ENCODE results near the gene TKT.

The TKT gene

GRCh38 chr3:53224026-53224425 is 31.8 kb downstream of the TKT start:
- no peak for DNase-seq (ENCODE audit: low read depth)

- DNase-seq (ENCODE audit: low read depth), result no peak
Measured at GRCh38 chr3:53223541-53223966, 32.3 kb downstream of the TKT start.

GRCh38 chr3:53223025-53223424 is 32.8 kb downstream of the TKT start:
- no peak for DNase-seq (ENCODE audit: low read depth)

GRCh38 chr3:53222183-53222901 is 33.5 kb downstream of the TKT start:
- no peak for DNase-seq (ENCODE audit: low read depth)

- no peak for DNase-seq (ENCODE audit: low read depth)
Measured at GRCh38 chr3:53221827-53222182, 34.0 kb downstream of the TKT start.

GRCh38 chr3:53221345-53221744 is 34.5 kb downstream of the TKT start:
- DNase-seq (ENCODE audit: low read depth), result no peak

GRCh38 chr3:53219895-53220483 is 35.8 kb downstream of the TKT start:
- DNase-seq (ENCODE audit: low read depth), result peak; percentile 75

- DNase-seq (ENCODE audit: low read depth), result no peak
Measured at GRCh38 chr3:53218131-53218530, 37.7 kb downstream of the TKT start.

GRCh38 chr3:53217175-53217574 is 38.6 kb downstream of the TKT start:
- DNase-seq (ENCODE audit: low read depth), result no peak

GRCh38 chr3:53216723-53217122 is 39.1 kb downstream of the TKT start:
- no peak for DNase-seq (ENCODE audit: low read depth)

GRCh38 chr3:53215816-53216215 is 40.0 kb downstream of the TKT start:
- DNase-seq (ENCODE audit: low read depth), result peak; percentile 19

- DNase-seq (ENCODE audit: low read depth), result no peak
Measured at GRCh38 chr3:53213276-53213675, 42.5 kb downstream of the TKT start.

- no peak for DNase-seq (ENCODE audit: low read depth)
Measured at GRCh38 chr3:53211706-53212702, 43.8 kb downstream of the TKT start.

GRCh38 chr3:53202331-53203015 is 53.3 kb downstream of the TKT start:
- no peak for DNase-seq (ENCODE audit: low read depth)

GRCh38 chr3:53200501-53201498 is 55.0 kb downstream of the TKT start:
- DNase-seq (ENCODE audit: low read depth), result no peak

- no peak for DNase-seq (ENCODE audit: low read depth)
Measured at GRCh38 chr3:53199834-53200233, 56.0 kb downstream of the TKT start.

GRCh38 chr3:53198996-53199395 is 56.8 kb downstream of the TKT start:
- DNase-seq (ENCODE audit: low read depth), result no peak

- DNase-seq (ENCODE audit: low read depth), result no peak
Measured at GRCh38 chr3:53198256-53198977, 57.4 kb downstream of the TKT start.

- DNase-seq (ENCODE audit: low read depth), result peak; percentile 59
Measured at GRCh38 chr3:53196575-53197407, 59.0 kb downstream of the TKT start.
